Medulla oblongata (tissue), 1 donor: ENCODE measurements around the gene ZNF385A.

ENCODE experiments used
- DNase-seq: peaks from one replicate; pipeline ENCODE4 v3.0.0-alpha.2; 2015; ENCODE audit errors: extremely low spot score

The ZNF385A gene

GRCh38 chr12:54415221-54415929 is 30.8 kb upstream of the ZNF385A start:
- no peak for DNase-seq

GRCh38 chr12:54413284-54414190 is 29.0 kb upstream of the ZNF385A start:
- DNase-seq = peak; percentile 56

GRCh38 chr12:54412786-54413185 is 28.3 kb upstream of the ZNF385A start:
- no peak for DNase-seq

- DNase-seq = no peak
These were observed 27.8 kb upstream of the ZNF385A start for GRCh38 chr12:54412348-54412747.

- no peak for DNase-seq
These were observed 27.1 kb upstream of the ZNF385A start for GRCh38 chr12:54411391-54412241.

GRCh38 chr12:54409267-54409666 is 24.7 kb upstream of the ZNF385A start:
- no peak for DNase-seq

- DNase-seq = peak; percentile 75
These were observed 22.8 kb upstream of the ZNF385A start for GRCh38 chr12:54407183-54407905.

GRCh38 chr12:54405573-54405972 is 21.0 kb upstream of the ZNF385A start:
- DNase-seq = no peak

- no peak for DNase-seq
These were observed 20.6 kb upstream of the ZNF385A start for GRCh38 chr12:54405106-54405505.

GRCh38 chr12:54404061-54405004 is 19.8 kb upstream of the ZNF385A start:
- peak; percentile 57 for DNase-seq

- DNase-seq = no peak
These were observed 16.6 kb upstream of the ZNF385A start for GRCh38 chr12:54401119-54401518.

GRCh38 chr12:54398995-54399793 is 14.7 kb upstream of the ZNF385A start:
- peak; percentile 94 for DNase-seq

GRCh38 chr12:54398218-54398617 is 13.7 kb upstream of the ZNF385A start:
- DNase-seq = no peak

GRCh38 chr12:54397157-54397556 is 12.6 kb upstream of the ZNF385A start:
- no peak for DNase-seq

GRCh38 chr12:54395545-54395944 is 11.0 kb upstream of the ZNF385A start:
- DNase-seq = no peak

- DNase-seq = no peak
These were observed 10.5 kb upstream of the ZNF385A start for GRCh38 chr12:54394986-54395385.

GRCh38 chr12:54394281-54394719 is 9.8 kb upstream of the ZNF385A start:
- DNase-seq = peak; percentile 78

GRCh38 chr12:54393743-54394142 is 9.2 kb upstream of the ZNF385A start:
- no peak for DNase-seq

GRCh38 chr12:54393207-54393609 is 8.7 kb upstream of the ZNF385A start:
- DNase-seq = no peak
